IPS DF 19.7 (cell line): ENCODE results near the gene MRPL55.

Experiments used
- DNase-seq: peaks from one replicate; pipeline ENCODE4 v3.0.0-alpha.2; 2013; ENCODE audit warnings: low read depth, low spot score

Gene MRPL55

DNA sequence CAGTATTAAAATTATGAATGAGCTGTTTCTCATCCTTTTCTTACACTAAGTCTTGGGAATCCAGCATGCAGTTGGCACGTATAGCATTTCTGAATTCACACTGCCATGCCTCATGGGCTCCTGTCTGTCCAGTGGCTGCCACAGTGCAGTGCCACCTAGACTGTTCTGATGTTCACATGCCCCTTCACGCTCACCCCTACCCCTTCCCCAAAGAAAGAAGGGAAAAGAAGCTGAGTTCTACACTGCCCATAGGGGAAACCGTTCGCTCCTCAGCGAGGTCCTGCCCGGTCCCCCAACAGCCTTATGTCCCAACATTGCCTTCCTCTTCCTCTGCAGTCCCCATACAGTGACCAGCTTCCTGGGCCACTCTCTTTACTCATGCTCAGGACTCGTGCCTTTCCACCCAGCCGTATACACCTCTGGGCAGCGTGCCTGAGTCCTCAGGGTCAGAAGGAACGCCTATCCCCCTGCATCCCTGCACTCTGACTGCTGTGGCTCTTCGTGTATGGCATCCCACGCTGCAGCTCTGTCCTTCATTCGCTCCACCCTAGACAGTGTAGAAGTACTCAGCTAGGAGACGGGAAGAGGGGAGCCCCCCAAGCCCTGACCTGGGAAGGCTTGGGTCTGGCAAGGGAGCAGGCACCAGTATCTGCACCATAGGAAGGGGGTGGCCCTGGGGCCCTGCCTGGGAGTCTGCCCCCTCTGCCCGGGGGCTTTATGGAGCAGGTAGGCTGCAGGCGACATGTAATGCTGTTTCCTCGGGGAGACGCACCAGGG lies 50.7 kb downstream of the MRPL55 start:
- DNase-seq = no peak
